ENCODE measurements around the gene FBF1. TPM values are rescaled to one million over a fixed set of nuclear protein-coding genes. Genes with fewer than 3 reads are reported as not detected.

FBF1 gene
- total and polyA plus RNA-seq, 9 of the 15 experiments (the other 6 are each of a cell fraction or from before 2014, with no cell fraction given): 0.46 to 14.9 (median 7.5) TPM

GRCh38 chr17:75885431-75885830 is 55.4 kb downstream of the FBF1 start:
- no peak for ATAC-seq
- BruUV-seq (replicated peaks): no TSS peak
- peaks cover 3 to 21% of the 10 kb centered on the region in 2 experiments; a peak in 4 of 5 replicates for H3K4me1 ChIP-seq (replicated peaks in 1 of 2; ENCODE audit: control insufficient read depth in 2 of 2, insufficient read depth in 2 of 2, low read length in 2 of 2)
- no peaks in the 10 kb centered on the region for H4K20me1 ChIP-seq (replicated peaks; ENCODE audit: control insufficient read depth, insufficient read depth, low read length)
- no peaks in the 10 kb centered on the region for H3K79me2 ChIP-seq (ENCODE audit: control insufficient read depth, insufficient read depth, low read length)
- H3K36me3 ChIP-seq (ENCODE audit: control insufficient read depth, insufficient read depth, low read length): peaks cover 10% of the 10 kb centered on the region; the same call in 1 of the 3 replicates
- no peak overlapping the region for H2AFZ ChIP-seq (ENCODE audit: low read depth, low read length)
- in situ Hi-C loops (cut with MboI) (no loop called here), intact Hi-C loops (cut with micrococcal nuclease) (no loop called here)
- no peaks in the 10 kb centered on the region for H3K27me3 ChIP-seq (ENCODE audit: control insufficient read depth in 2 of 2, insufficient read depth in 2 of 2, low read length in 2 of 2)
- 77% methylated on average over 8 of the region's 8 CpGs for WGBS (ENCODE audit: insufficient coverage, low coverage, missing lambda C conversion rate)
- ChIA-PET CTCF (ENCODE audit: low intra/inter-chr PET ratio) (no interaction called here), POLR2A (interaction anchor here (15.9 kb wide), 1 partner anchor 9 kb away, joined by 169 read pairs; the partner anchor contains the start of gene TRIM47)
- TF ChIP-seq PHF21A (IDR thresholded peaks at IDR 0.05; ENCODE audit: borderline replicate concordance, low read depth) (no peak), POLR2B (IDR thresholded peaks at IDR 0.05; ENCODE audit: low read depth, partially characterized antibody) (no peak), ZBTB33 (CRISPR knock-in tag; IDR thresholded peaks at IDR 0.05) (0 out of 2 replicates have a peak, but pooled peaks have one; percentile 30), SRSF1 (IDR thresholded peaks at IDR 0.05; ENCODE audit: low read depth, low read length) (no peak)
- no peak overlapping the region for H3K9ac ChIP-seq (ENCODE audit: insufficient read depth in 1 of 2, low read depth in 2 of 2, low read length in 2 of 2)
- no peak for DNase-seq (ENCODE audit: extremely low read depth in 1 of 4, low spot score in 3 of 4)
- no peak overlapping the region for H3K4me3 ChIP-seq
- 0 out of 2 replicates have a peak overlapping the region, but pooled peaks have one; percentile 11 for H3K4me2 ChIP-seq (ENCODE audit: insufficient read depth, low read length)
- no peaks in the 10 kb centered on the region for H3K9me3 ChIP-seq (replicated peaks; ENCODE audit: control insufficient read depth, insufficient read depth, low read depth, low read length)
- H3K27ac ChIP-seq (ENCODE audit: extremely low read depth, low read depth, low read length): no peak overlapping the region; the same call in 2 of the 3 replicates
- no peak for FAIRE-seq
- H3K9me1 ChIP-seq (ENCODE audit: control insufficient read depth, insufficient read depth, low read length): no peaks in the 10 kb centered on the region
